Activated naive CD8-positive, alpha-beta T cell (primary cell): ENCODE results near the gene CAPN15.

Experiments used
- H3K27ac Mint-ChIP-seq: one replicate; pipeline ENCODE4 v1.8.0; 2021; ENCODE audit warnings: mixed read lengths
- H3K27me3 Mint-ChIP-seq: one replicate; pipeline ENCODE4 v1.8.0; 2021; ENCODE audit warnings: mixed read lengths
- H3K36me3 Mint-ChIP-seq: one replicate; pipeline ENCODE4 v1.8.0; 2021; ENCODE audit warnings: mixed read lengths
- H3K4me1 Mint-ChIP-seq: one replicate; pipeline ENCODE4 v1.8.0; 2021; ENCODE audit warnings: low read depth, mixed read lengths
- H3K4me3 Mint-ChIP-seq: one replicate; pipeline ENCODE4 v1.8.0; 2021; ENCODE audit warnings: mild to moderate bottlenecking, mixed read lengths
- H3K9me3 Mint-ChIP-seq: one replicate; pipeline ENCODE4 v1.8.0; 2021; ENCODE audit warnings: low read depth, mixed read lengths

Gene CAPN15

DNA sequence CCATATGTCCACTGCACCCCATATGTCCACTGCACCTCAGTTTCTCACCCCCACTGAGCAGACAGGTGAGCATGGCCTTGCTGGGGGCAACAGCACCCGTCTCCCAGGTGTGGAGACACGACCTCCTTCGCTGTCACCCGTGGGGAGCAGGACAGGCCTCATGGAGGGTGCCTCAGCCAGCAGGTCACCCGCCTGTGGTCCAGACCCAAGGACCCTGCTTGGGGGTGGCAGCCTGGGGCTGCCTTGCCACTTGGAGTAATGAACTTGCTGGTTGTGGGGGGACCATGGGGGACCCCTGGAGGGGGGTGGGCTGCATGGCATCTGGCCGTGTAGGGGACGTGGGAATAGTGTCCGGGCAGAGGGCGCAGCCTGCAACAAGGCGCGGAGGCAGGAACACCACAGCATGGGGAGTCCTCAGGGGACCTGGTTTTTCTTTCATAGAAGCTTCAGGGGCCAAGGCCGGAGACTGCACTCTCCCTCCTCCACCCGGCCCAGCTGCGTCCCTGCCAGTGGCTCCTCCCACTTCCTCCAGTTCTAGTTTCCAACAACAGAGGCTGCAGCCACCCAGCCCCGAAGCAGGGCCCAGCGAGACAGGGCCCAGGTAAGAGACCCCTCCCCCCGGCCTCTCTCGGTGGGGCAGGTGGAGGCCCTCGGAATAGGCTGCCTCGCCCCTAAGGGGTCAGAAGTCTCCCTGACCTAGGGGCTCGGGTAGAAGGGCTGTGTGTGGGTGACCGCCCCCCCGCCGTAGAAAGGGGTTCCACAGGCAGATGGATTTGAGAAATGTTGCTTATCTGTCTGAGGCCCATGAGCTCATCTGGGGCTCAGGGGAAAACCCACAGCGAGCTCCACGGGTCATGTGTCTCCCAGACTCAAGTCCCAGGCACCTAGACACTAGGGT, 39.2 kb downstream of the CAPN15 start, which contains the start of gene NHLRC4:
TSS of gene NHLRC4 (plus strand) at position 531 of the 898 bp plus-strand sequence. CDS start 1,043 bp downstream, outside the sequence.
- Mint-ChIP-seq H3K36me3 (no peaks in the 10 kb centered on the region), H3K4me1 (peaks cover 28% of the 10 kb centered on the region), H3K27ac (peak within 1 kb of the TSS; percentile 72), H3K27me3 (peaks cover 2% of the 10 kb centered on the region), H3K4me3 (peak within 1 kb of the TSS; percentile 77), H3K9me3 (no peaks in the 10 kb centered on the region)

GRCh38 chr16:567373-568256, 40.1 kb downstream of the CAPN15 start:
- Mint-ChIP-seq H3K27ac (peak overlapping the region; percentile 72), H3K36me3 (no peaks in the 10 kb centered on the region), H3K27me3 (no peaks in the 10 kb centered on the region), H3K4me3 (peak overlapping the region; percentile 77), H3K4me1 (peaks cover 31% of the 10 kb centered on the region), H3K9me3 (no peaks in the 10 kb centered on the region)

GRCh38 chr16:568401-569258, 41.1 kb downstream of the CAPN15 start:
- no peaks in the 10 kb centered on the region for H3K9me3 Mint-ChIP-seq
- H3K36me3 Mint-ChIP-seq: no peaks in the 10 kb centered on the region
- H3K4me3 Mint-ChIP-seq: peak overlapping the region; percentile 88
- H3K4me1 Mint-ChIP-seq: peaks cover 31% of the 10 kb centered on the region
- H3K27ac Mint-ChIP-seq: peak overlapping the region; percentile 89
- no peaks in the 10 kb centered on the region for H3K27me3 Mint-ChIP-seq

GRCh38 chr16:569445-570254, 42.1 kb downstream of the CAPN15 start, which contains the start of gene PIGQ:
Gene PIGQ (plus strand): TSS chr16:569968. CDS start chr16:574075, 4,107 bp downstream.
- Mint-ChIP-seq H3K4me1 (peaks cover 31% of the 10 kb centered on the region), H3K4me3 (peak within 1 kb of the TSS; percentile 88), H3K9me3 (no peaks in the 10 kb centered on the region), H3K36me3 (no peaks in the 10 kb centered on the region), H3K27me3 (no peaks in the 10 kb centered on the region), H3K27ac (peak within 1 kb of the TSS; percentile 89)

DNA sequence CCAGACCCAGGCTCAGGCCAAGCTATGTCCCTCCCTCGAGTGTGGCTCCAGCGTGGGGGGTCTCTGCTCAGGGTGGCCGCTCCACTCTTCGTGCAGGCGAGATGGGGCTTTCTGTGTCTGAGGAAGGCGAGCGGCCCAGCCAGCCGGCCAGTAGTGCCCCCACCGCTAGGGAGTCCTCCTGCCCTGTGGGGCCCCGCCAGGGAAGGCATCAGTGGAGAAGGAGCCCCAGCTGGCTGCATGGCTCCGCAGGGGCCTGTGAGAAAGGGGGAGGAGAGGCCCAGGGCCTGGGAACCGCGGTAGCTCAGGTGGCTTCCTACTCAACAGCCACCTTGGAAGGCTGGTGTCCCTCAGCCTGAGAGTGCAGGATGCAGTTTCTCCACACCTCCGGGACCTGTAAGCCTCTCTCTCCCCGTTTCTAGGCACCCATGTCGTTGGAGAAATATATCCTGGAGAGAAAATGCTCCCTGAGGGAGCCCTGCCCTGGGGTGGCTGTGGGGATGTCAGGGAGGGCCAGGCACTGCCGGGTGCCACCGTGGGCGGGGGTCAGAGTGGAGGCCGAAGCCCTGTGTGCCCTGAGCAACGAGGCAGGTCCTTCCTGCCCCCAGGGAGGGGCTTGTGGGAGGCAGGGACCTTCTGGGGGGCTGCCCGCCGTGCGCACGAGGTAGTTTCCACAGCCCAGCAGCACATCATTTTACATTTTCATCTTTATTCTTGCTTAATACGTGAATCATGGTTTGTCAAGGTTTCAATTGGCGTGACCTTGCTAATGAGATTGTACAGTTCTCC, 45.5 kb downstream of the CAPN15 start:
- H3K4me3 Mint-ChIP-seq: no peak overlapping the region
- no peak overlapping the region for H3K27ac Mint-ChIP-seq
- no peaks in the 10 kb centered on the region for H3K36me3 Mint-ChIP-seq
- H3K27me3 Mint-ChIP-seq: no peaks in the 10 kb centered on the region
- no peaks in the 10 kb centered on the region for H3K9me3 Mint-ChIP-seq
- H3K4me1 Mint-ChIP-seq: peaks cover 21% of the 10 kb centered on the region

GRCh38 chr16:574021-574760, 46.7 kb downstream of the CAPN15 start:
- Mint-ChIP-seq H3K4me3 (no peak overlapping the region), H3K9me3 (no peaks in the 10 kb centered on the region), H3K27ac (no peak overlapping the region), H3K36me3 (no peaks in the 10 kb centered on the region), H3K27me3 (no peaks in the 10 kb centered on the region), H3K4me1 (peaks cover 17% of the 10 kb centered on the region)

- no peak overlapping the region for H3K27ac Mint-ChIP-seq
- H3K27me3 Mint-ChIP-seq: no peaks in the 10 kb centered on the region
- H3K4me1 Mint-ChIP-seq: peaks cover 14% of the 10 kb centered on the region
- H3K4me3 Mint-ChIP-seq: no peak overlapping the region
- no peaks in the 10 kb centered on the region for H3K36me3 Mint-ChIP-seq
- no peaks in the 10 kb centered on the region for H3K9me3 Mint-ChIP-seq
These were observed 48.1 kb downstream of the CAPN15 start for GRCh38 chr16:575354-576196.

DNA sequence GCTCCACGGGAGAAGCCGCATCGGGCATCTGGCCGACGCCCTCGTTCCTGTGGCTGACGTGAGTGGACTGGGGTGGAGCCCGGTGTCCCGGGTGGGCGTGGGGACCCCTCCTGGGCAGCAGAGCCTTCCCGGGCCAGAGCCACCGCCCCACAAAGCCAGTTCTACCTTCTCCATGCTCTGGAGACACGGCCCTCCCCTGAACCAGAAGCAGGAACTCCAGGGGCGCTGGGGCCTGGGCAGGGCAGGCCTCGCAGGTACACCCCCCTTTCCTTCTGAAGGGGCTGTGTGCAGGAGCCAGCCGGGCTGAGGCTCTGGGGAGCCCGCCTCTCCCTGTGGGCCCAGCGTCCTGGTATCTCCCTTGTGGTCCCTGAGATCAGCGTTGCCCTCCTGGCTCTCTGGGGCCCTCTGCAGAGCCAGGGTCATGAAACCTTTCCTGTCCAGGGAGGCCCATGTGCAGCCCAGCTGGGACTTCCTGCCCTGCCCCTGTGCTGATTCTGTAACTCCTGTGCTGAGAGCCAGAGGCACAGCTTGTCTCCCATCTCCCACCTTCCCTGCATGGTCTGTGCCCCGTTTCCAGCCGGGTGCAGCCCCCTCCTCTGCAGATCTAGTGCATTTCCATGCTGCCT, 48.8 kb downstream of the CAPN15 start:
- Mint-ChIP-seq H3K27ac (no peak overlapping the region), H3K27me3 (no peaks in the 10 kb centered on the region), H3K36me3 (no peaks in the 10 kb centered on the region), H3K9me3 (no peaks in the 10 kb centered on the region), H3K4me3 (no peak overlapping the region), H3K4me1 (peaks cover 7% of the 10 kb centered on the region)

DNA sequence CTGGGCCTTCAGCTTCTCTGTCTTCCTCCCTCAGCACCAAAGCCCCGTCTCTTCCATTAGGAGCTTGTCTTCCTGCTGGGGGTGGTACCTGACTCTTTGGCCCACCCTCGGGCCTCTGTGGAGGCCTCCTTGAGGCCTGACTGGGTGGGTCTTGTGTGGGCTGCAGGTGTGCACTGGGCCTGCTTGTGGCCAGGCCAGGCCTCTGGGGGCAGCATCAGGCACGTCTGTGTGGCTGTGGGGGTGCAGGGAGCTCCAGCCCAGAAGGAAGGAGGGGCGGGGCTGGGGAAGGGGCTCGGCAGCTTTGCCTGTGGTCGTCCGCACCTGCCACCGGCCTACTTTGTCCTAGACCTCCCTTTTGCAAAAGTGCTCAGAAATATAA, 49.3 kb downstream of the CAPN15 start:
- Mint-ChIP-seq H3K27me3 (no peaks in the 10 kb centered on the region), H3K4me3 (no peak overlapping the region), H3K27ac (no peak overlapping the region), H3K4me1 (peaks cover 2% of the 10 kb centered on the region), H3K36me3 (no peaks in the 10 kb centered on the region), H3K9me3 (no peaks in the 10 kb centered on the region)

DNA sequence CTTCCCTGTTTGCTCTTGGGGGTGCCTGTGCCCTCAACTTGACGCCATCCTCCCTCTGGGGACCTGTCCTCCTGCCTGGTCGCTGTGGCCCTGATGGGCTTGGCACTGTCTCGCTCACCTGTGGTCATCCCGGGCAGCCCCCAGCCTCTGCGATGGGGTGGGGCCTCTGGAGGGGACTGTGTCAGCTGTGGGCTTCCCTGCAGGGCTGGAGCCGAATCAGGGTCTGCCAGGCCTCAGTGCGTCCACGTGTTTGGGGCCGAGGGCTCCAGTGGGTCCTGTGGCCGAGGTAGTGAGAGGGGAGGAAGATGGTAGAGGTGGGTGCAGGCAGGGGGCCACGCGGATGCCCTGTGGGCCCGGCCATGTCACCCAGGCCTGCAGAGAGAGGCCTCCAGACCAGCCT, 50.3 kb downstream of the CAPN15 start:
- Mint-ChIP-seq H3K27me3 (no peaks in the 10 kb centered on the region), H3K36me3 (no peaks in the 10 kb centered on the region), H3K4me3 (no peak overlapping the region), H3K27ac (no peak overlapping the region), H3K9me3 (no peaks in the 10 kb centered on the region), H3K4me1 (no peaks in the 10 kb centered on the region)

DNA sequence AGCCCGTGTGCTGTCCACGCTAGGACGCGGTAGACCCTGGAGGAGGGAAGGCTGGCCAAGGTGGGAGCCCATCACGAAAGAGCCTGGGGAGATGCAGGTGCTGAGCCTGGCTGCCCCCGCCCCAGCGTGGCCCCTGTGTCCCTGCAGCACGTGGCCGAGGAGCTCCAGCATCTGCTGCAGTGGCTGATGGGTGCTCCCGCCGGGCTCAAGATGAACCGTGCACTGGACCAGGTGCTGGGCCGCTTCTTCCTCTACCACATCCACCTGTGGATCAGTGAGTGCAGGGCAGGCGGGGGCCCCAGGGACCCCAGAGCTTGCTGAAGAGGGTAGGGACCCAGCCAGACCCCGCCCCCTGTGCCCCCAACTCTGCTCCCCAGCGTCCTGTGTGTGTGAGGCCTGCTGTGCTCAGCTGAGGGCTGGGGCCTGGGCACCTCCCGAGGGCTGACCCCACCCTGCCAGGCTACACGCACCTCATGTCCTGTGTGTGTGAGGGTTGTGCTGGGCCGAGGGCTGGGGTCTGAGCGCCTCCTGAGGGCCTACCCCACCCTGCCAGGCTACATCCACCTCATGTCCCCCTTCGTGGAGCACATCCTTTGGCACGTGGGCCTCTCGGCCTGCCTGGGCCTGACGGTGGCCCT, 50.8 kb downstream of the CAPN15 start:
- no peaks in the 10 kb centered on the region for H3K4me1 Mint-ChIP-seq
- no peaks in the 10 kb centered on the region for H3K36me3 Mint-ChIP-seq

More for the DNA sequence above, 50.8 kb downstream of the CAPN15 start:
- Mint-ChIP-seq H3K9me3 (no peaks in the 10 kb centered on the region), H3K27me3 (no peaks in the 10 kb centered on the region), H3K4me3 (no peak overlapping the region), H3K27ac (no peak overlapping the region)
